NCI-H2196 (cell line): ENCODE data around the gene CD209.

Source experiments
- DNase-seq: peaks from one replicate; lab custom pipeline; 2025; ENCODE audit not compliant: unreplicated experiment; lab: John Stamatoyannopoulos, UW

Gene CD209

DNA sequence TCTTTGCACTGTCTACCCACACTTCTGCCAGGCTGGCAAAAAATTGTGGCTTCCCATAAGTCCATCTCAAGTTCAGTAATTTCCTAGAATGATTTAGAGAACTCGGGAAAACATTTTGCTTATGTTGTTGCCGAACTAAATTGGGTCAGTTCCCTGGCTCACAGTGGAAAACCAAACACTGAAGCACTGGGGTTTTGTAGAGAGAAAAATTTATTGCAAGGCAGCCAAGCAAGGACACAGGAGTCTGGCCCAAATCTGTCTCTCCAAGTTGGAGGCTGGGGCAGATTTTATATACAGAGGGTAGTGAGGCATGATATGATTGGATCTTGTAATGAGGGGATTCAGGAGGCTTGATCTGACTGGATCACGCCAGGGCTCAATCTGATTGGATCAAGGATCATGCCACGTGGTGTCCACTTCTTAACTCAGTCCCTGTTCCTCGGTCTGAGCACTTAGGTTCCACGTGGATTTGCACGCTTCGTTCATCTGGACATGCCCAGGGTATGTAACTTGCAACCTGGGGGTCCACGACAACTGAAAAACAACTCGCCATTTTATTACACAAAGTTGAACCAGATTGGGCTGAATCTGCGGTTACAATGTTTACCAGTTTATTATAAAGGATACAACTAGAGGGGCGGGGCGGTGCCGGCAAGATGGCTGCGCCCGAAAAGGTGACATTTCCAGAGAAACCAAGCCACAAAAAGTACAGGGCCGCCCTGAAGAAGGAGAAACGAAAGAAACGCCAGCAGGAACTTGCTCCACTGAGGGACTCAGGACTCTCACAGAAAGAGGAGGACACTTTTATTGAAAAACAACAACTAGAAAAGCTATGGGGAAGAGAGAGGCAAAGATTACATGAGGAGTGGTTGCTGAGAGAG lies 7.3 kb downstream of the CD209 start:
- DNase-seq: no peak

DNA sequence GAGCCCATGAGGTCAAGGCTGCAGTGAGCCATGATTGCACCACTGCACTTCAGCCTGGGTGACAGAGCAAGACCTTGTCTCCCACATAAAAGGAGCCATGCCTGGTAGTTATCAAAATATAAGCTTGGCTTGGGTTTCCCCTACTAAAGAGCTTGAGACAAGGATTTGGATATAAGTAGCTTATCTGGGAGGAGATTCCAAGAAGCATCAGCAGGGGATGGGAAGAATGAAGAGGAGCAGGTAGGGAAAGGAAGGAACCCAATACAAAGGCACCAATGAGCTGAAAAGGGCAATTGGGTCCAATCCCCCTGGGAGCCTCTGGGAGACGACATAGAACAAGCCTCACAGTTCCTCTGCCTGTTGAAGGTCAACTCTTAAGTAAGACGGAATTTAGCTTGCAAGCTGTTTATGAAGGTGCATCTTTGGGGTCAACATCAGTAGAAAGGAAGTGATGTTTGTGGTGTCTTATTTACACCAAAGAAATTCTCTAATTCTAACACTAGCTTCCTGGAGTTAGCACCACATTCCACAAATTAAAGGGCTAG lies 8.1 kb downstream of the CD209 start:
- DNase-seq: no peak

DNA sequence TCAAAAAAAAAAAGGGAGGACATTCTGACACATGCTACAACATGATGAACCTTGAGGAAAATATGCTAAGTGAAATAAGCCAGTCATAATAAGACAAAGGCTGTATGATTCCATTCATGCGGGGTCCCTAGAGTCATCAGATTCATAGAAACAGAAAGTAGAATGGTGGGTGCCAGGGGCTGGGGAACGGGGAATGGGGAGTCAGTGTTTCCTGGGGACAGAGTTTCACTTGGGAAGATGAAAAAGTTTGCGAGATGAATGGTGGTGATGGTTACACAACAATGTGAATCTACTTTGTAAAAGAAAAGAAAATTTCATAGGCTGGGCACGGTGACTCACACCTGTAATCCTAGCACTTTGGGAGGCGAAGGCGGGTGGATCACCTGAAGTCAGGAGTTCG lies 9.3 kb downstream of the CD209 start:
- no peak for DNase-seq

DNA sequence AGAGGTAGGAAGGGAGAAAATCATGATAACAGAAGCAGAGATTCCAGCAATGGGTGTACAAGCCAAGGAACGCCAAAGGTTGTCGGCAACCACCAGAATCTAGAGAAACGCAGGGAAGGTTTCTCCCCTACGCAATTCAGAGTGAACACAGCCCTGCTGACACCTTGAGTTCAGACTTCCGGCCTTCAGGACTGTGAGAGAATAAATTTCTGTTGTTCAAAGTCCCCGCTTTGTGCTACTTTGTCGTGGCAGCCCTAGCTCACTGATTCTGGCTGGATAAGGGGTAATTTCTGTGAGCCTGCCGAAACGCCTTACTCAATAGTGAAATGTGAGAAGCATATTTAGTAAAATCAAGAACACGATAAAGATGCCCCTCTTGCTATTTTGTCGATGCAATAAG lies 10.1 kb downstream of the CD209 start:
- no peak for DNase-seq

- no peak for DNase-seq
Observed at GRCh38 chr19:7736148-7736547, 11.2 kb downstream of the CD209 start.

DNA sequence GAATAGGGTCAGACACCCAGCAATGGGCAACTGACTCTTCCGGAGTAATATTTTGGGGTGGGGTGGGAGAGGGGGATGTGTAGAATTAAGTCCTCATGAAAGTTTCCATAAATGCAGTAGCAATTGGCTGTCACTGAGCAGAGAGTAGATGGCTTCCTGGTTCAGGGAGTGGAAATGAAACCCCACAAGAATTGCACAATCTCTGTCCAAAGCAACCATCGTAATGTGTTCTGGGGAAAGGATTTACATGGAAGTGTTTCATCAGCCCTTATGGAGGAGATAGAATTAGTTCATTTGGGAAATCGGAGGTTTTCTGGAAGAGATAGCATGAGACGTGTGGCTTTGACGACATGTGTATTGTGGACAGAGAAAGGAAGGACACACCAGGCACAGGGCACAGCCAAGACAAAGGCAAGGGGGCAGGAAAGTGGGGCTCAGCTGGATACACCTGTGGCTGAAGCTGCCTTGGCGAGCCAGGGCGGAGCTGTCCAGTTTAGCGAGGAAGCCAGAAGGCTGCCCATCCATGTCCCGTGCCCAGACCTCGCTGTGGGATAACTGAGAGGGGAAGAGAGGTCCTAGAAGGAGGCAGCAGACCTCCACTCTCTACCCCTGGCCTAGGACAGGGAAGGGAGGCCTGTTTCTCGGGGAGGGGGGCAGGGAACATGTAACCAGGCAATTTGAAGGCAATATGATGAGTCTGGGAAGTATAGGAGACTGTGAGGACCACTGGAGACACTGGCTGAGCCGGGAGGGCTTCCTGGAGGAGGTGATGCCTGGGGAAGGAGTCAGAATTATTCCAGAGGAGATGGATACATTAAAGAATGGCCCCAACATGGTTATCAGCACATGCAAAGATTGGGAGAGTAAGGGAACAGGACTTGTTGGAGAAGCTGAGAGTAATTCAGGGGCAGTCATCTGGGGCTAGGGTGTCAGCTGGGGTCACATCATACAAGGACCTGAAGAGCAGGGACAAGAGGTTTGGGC lies 12.8 kb downstream of the CD209 start:
- DNase-seq: no peak

- DNase-seq: no peak
Observed at GRCh38 chr19:7733376-7733775, 14.0 kb downstream of the CD209 start.

DNA sequence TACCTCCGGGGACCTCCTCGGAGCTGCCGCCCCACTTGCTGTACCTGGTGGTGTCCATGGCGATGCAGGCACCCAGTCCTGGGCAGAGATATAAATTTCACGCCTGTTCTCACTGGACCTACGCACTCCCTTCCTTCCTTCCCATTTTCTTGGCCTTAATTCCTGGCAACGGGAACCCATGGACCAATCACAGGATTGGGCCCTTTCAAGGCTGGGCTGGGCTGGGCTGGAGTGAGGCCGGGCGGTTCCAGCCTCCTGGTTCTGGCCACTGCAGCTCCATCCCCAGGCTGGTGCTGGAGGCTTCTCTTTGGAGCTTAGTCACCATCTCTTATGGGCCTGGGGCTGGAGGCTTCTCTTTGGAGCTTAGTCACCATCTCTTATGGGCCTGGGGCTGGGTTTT lies 15.3 kb downstream of the CD209 start, which contains the start of gene CLEC4G:
Gene CLEC4G, minus strand, starts transcription at position 66 of the 400 bp plus-strand sequence. Its CDS starts 8 bp downstream, at position 58.
- no peak for DNase-seq

- no peak for DNase-seq
Observed at GRCh38 chr19:7731615-7732014, 15.7 kb downstream of the CD209 start.

DNA sequence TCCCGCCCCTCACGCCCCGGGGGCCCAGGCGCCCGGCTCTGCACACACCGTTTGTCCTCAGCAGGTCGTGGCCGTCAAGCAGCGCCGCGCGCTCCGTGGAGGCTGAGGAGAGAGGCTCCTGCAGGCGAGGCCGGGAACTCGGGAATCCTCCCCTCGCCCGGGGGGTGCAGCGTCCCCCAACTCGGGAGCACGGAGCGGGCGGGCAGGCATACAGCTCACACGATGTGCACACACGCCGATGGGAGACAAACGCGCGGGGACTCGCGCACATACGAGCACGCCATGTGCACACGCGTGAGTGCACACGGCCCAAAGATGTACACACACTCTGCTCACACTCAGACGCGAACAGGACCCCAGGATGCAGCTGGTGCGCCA lies 16.1 kb downstream of the CD209 start:
- no peak for DNase-seq

GRCh38 chr19:7730286-7731217 lies 16.8 kb downstream of the CD209 start:
- no peak for DNase-seq

GRCh38 chr19:7729831-7730285 lies 17.5 kb downstream of the CD209 start:
- peak; percentile 6 for DNase-seq

DNA sequence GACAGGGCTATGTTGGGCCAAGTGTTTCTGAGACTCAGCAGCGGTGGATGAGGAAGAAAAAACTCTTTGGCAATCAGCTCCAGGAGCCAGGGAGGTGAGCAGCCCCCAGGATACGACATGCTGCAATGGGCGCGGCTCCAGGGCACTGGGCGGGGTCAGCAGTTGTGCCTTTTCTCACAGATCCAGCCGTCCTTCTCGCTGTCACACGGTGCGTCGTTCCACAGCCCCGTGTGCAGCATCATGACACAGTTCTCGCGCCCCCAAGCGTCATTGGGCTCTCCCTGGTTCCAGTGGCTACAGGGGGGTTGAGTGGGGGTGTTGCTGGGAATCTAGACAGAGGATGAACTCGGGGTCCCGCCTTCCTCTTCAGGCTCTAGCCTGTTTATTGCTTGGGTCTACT lies 18.1 kb downstream of the CD209 start:
- DNase-seq: no peak

DNA sequence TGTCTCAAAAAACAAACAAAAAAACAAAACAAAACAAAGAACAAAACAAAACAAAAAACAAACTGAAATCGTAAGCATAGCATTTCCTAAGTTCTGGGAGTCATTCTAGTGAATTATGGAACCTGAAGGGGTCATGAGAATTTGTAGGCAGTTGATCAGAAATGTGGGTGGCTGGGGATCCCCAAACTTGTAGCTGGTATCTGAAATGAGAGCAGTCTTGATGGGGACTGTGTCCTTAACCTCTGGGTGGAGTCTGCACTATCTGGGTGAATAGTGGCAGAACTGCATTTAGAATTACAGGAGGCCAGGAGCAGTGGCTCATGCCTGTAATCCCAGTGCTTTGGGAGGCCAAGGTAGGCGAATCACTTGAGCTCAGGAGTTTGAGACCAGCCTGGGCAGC lies 21.5 kb downstream of the CD209 start:
- DNase-seq: no peak

GRCh38 chr19:7722231-7722651 lies 25.1 kb downstream of the CD209 start:
- peak; percentile 26 for DNase-seq

GRCh38 chr19:7720351-7720750 lies 27.0 kb downstream of the CD209 start:
- no peak for DNase-seq

DNA sequence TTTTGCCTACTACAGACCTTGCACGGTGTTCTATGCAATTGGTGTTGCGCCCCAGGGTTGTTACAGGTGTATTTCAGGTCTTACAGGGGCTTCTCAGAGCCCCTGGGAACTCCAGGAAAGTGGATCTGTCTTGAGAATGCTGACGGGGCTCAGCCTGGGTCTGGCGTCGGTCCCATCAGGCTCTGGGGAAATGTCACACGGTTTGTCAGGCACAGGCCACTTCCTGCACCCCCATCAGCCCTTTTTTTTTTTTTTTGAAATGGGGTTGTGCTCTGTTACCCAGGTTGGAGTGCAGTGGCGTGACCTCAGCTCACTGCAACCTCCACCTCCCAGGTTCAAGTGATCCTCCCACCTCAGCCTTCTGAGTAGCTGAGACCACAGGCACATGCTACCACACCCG lies 28.7 kb downstream of the CD209 start:
- DNase-seq: no peak

DNA sequence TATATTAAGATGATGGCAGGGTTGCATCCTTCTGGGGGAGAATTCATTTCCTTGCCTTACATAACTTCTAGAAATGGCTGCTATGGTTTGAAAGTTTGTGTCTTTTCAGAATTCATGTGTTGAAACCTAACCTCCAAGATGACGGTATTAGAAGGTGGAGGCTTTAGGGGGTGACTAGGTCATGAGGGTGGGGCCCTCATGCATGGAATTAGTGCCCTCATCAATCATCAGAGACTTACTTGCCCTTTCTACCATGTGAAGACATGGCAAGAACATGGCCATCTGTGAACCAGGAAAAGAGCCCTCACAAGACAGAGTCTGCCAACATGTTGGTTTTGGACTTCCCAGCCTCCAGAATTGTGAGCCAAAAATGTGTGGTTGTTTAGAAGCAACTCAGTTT lies 30.6 kb downstream of the CD209 start:
- DNase-seq: no peak

GRCh38 chr19:7715671-7716070 lies 31.7 kb downstream of the CD209 start:
- no peak for DNase-seq

- DNase-seq: no peak
Observed at GRCh38 chr19:7710616-7711015, 36.7 kb downstream of the CD209 start.
